Left lung (tissue), 10 donors: Measurements from ENCODE around the gene FAM120A. TPM values are rescaled to one million over a fixed set of nuclear protein-coding genes. Genes with fewer than 3 reads are reported as not detected.

Source experiments
- ATAC-seq: fragments of 200-7000 bp; cut with Tn5 transposase; one replicate; pipeline ENCODE4 v1.9.1; 2020; ENCODE audit warnings: moderate library complexity
- DNase-seq, 4 donors: peaks; one replicate each; pipeline ENCODE4 v3.0.0-alpha.2; 2013 to 2020
- H3K27ac ChIP-seq, 2 donors: fragments of 200-600 bp; sonication (generic) in 1 of 2; one replicate each; pipeline versions ENCODE4 v1.5.0 to v1.8.0; 2020 to 2021
- H3K27me3 ChIP-seq, 2 donors: fragments of 200-600 bp; sonication (generic) in 1 of 2; one replicate each; pipeline versions ENCODE4 v1.5.0 to v1.8.0; 2020 to 2021
- H3K36me3 ChIP-seq, 2 donors: fragments of 200-600 bp; sonication (generic) in 1 of 2; one replicate each; pipeline versions ENCODE4 v1.5.0 to v1.8.0; 2020 to 2021
- H3K4me1 ChIP-seq, 2 donors: fragments of 200-600 bp; one replicate each; pipeline ENCODE4 v1.8.0; 2021
- H3K4me3 ChIP-seq, 2 donors: fragments of 200-600 bp; sonication (generic) in 1 of 2; one replicate each; pipeline versions ENCODE4 v1.5.0 to v1.8.0; 2020 to 2021; ENCODE audit warnings: mild to moderate bottlenecking in 1 of 2
- H3K9me3 ChIP-seq, 2 donors: fragments of 200-600 bp; sonication (generic) in 1 of 2; one replicate each; pipeline versions ENCODE4 v1.5.0 to v1.8.0; 2020 to 2021
- intact Hi-C, 2 donors: fragments of 100-400 bp; cut with DNase I; formaldehyde crosslinking; loops; one replicate each; pipeline versions ENCODE4 v1.11.2 to v1.14.2; 2022
- polyA plus RNA-seq, 6 donors: library from polyadenylated mRNA; unstranded; fragments of 120-200 nt; gene quantifications; one replicate each; pipeline ENCODE4 v1.2.1, GENCODE V29; 2013; ENCODE audit not compliant: insufficient read length in 6 of 6
- total RNA-seq, 2 donors: library from RNA; stranded (reverse); fragmentation: NEBNext Ultra II Directional; extraction: Animal tissue kit (Norgen Biotek cat#: 25700); gene quantifications; one replicate each; pipeline ENCODE4 v1.2.1, GENCODE V29; 2021
- TF ChIP-seq, protein P1 (sequence below), 2 donors: fragments of 200-600 bp; sonication (generic) in 1 of 2; IDR thresholded peaks; one replicate each; pipeline versions ENCODE4 v1.5.0 to v1.8.0; 2021; ENCODE audit warnings: antibody characterized with exemption in 2 of 2
- donor health status: DM: no; HTN: yes; CAD: no.
- donor health status: DM: no; HTN: no; CAD: no.

Gene FAM120A
- total and polyA plus RNA-seq, 8 donors = 61.0 to 160 (median 74.0) TPM

GRCh38 chr9:93569621-93570174, 118.2 kb downstream of the FAM120A start:
- Histone ChIP-seq H3K4me3 (no peak overlapping the region), H3K9me3 (peaks cover 0 to 3% of the 10 kb centered on the region in 2 donors), H3K4me1 (peaks cover 9 to 31% of the 10 kb centered on the region in 2 donors), H3K36me3 (peaks cover 0 to 5% of the 10 kb centered on the region in 2 donors), H3K27ac (no peak overlapping the region), H3K27me3 (no peaks in the 10 kb centered on the region)
- no peak for ATAC-seq
- intact Hi-C loops = no loop called here
- TF ChIP-seq, protein P1, sequence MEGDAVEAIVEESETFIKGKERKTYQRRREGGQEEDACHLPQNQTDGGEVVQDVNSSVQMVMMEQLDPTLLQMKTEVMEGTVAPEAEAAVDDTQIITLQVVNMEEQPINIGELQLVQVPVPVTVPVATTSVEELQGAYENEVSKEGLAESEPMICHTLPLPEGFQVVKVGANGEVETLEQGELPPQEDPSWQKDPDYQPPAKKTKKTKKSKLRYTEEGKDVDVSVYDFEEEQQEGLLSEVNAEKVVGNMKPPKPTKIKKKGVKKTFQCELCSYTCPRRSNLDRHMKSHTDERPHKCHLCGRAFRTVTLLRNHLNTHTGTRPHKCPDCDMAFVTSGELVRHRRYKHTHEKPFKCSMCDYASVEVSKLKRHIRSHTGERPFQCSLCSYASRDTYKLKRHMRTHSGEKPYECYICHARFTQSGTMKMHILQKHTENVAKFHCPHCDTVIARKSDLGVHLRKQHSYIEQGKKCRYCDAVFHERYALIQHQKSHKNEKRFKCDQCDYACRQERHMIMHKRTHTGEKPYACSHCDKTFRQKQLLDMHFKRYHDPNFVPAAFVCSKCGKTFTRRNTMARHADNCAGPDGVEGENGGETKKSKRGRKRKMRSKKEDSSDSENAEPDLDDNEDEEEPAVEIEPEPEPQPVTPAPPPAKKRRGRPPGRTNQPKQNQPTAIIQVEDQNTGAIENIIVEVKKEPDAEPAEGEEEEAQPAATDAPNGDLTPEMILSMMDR (IDR thresholded peaks at IDR 0.05) = no peak
- no peak for DNase-seq

- DNase-seq = no peak
- H3K36me3 ChIP-seq = no peaks in the 10 kb centered on the region
- no peak for ATAC-seq
- peaks cover 10 to 28% of the 10 kb centered on the region in 2 donors for H3K4me1 ChIP-seq
- peaks cover 0 to 3% of the 10 kb centered on the region in 2 donors for H3K9me3 ChIP-seq
- TF ChIP-seq, protein P1 (IDR thresholded peaks at IDR 0.05) = no peak
- H3K27me3 ChIP-seq = no peaks in the 10 kb centered on the region
- no peak overlapping the region for H3K27ac ChIP-seq
- no peak overlapping the region for H3K4me3 ChIP-seq
- intact Hi-C loops = no loop called here
These were observed 120.7 kb downstream of the FAM120A start for GRCh38 chr9:93572221-93572620.

DNA sequence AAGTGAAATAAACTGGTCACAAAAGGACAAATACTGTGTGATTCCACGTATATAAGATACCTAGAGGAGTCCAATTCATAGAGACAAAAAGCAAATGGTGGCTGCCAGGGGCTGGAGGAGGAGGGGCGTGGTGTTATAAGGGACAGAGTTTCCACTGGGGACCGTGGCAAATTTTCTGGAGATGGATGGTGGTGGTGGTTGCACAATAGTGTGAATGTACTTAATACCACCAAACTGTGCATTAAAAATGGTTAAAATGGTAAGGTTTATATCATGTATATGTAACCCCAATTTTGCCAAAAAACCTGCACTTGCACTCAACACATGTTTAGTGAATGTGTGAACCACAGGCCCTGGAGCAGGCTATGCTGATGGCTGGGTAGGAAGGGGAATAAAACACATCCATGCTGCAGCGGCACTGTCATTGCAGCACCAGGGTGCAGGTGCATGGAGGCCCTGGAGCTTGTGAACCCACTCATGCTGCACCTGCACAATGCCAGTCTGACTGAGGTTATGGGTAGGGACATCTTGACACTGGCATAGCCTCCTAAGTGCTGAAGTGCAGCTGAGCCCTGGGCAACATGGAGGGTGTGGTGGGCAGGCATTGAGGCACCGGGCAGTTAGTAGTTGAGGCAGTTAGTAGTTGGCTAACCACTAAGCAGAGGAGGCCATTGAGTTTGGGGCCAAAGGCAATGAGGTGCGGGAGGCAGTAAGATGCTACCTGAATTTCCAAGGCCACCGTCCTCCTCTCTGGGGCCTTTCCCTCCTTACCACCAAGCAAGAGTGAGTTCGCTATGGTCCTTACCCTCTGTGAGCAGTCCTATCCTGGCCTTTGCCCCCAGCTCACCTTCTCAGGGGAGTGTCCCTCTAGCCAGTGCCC, 121.4 kb downstream of the FAM120A start:
- TF ChIP-seq, protein P1 (IDR thresholded peaks at IDR 0.05) = no peak
- Histone ChIP-seq H3K27ac (no peak overlapping the region), H3K27me3 (no peaks in the 10 kb centered on the region), H3K4me1 (peaks cover 11 to 28% of the 10 kb centered on the region in 2 donors), H3K36me3 (no peaks in the 10 kb centered on the region), H3K9me3 (peaks cover 0 to 3% of the 10 kb centered on the region in 2 donors), H3K4me3 (no peak overlapping the region)
- ATAC-seq = no peak
- DNase-seq = no peak
- intact Hi-C loops = no loop called here

GRCh38 chr9:93573516-93573828, 122.0 kb downstream of the FAM120A start:
- DNase-seq (no peak), ATAC-seq (no peak)
- Histone ChIP-seq H3K36me3 (no peaks in the 10 kb centered on the region), H3K27me3 (no peaks in the 10 kb centered on the region), H3K4me3 (no peak overlapping the region), H3K27ac (no peak overlapping the region), H3K4me1 (peaks cover 17 to 34% of the 10 kb centered on the region in 2 donors), H3K9me3 (peaks cover 0 to 3% of the 10 kb centered on the region in 2 donors)
- TF ChIP-seq, protein P1 (IDR thresholded peaks at IDR 0.05) = no peak
- intact Hi-C loops = no loop called here

GRCh38 chr9:93574091-93574899, 122.8 kb downstream of the FAM120A start:
- Histone ChIP-seq H3K36me3 (no peaks in the 10 kb centered on the region), H3K27me3 (no peaks in the 10 kb centered on the region), H3K27ac (no peak overlapping the region), H3K9me3 (peaks cover 0 to 3% of the 10 kb centered on the region in 2 donors), H3K4me3 (no peak overlapping the region), H3K4me1 (peaks cover 21 to 41% of the 10 kb centered on the region in 2 donors)
- DNase-seq (no peak), ATAC-seq (no peak)
- TF ChIP-seq, protein P1 (IDR thresholded peaks at IDR 0.05) = no peak
- intact Hi-C loops = no loop called here
